Esophagus muscularis mucosa (tissue), 3 donors: ENCODE measurements around the gene PDIA5.

Experiments
- POLR2A ChIP-seq: fragments of 450-650 bp; IDR thresholded peaks from one replicate; pipeline ENCODE4 v1.6.1; 2017; ENCODE audit warnings: antibody characterized with exemption, moderate library complexity, mild to moderate bottlenecking, low read depth
- POLR2AphosphoS5 ChIP-seq, 2 donors: sonication (generic); formaldehyde crosslinking; IDR thresholded peaks; one replicate each; pipeline ENCODE4 v1.6.1; 2017; ENCODE audit warnings: antibody characterized with exemption in 2 of 2
- TF ChIP-seq, protein P1 (sequence below), 3 experiments: fragments of 200-600 bp in 2 of 3; fragments of 450-650 bp in 1 of 3; sonication (generic) in 2 of 3; IDR thresholded peaks; one replicate each; pipeline ENCODE4 v1.5.1; 2017 to 2019; ENCODE audit warnings: antibody characterized with exemption in 3 of 3, mild to moderate bottlenecking in 2 of 3, moderate library complexity in 1 of 3

- TF ChIP-seq, protein P1, sequence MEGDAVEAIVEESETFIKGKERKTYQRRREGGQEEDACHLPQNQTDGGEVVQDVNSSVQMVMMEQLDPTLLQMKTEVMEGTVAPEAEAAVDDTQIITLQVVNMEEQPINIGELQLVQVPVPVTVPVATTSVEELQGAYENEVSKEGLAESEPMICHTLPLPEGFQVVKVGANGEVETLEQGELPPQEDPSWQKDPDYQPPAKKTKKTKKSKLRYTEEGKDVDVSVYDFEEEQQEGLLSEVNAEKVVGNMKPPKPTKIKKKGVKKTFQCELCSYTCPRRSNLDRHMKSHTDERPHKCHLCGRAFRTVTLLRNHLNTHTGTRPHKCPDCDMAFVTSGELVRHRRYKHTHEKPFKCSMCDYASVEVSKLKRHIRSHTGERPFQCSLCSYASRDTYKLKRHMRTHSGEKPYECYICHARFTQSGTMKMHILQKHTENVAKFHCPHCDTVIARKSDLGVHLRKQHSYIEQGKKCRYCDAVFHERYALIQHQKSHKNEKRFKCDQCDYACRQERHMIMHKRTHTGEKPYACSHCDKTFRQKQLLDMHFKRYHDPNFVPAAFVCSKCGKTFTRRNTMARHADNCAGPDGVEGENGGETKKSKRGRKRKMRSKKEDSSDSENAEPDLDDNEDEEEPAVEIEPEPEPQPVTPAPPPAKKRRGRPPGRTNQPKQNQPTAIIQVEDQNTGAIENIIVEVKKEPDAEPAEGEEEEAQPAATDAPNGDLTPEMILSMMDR (IDR thresholded peaks at IDR 0.05), result no peak
- TF ChIP-seq POLR2A, result no peak
- TF ChIP-seq POLR2AphosphoS5 (IDR thresholded peaks at IDR 0.05), result no peak
Measured at GRCh38 chr3:123168122-123168521, 101.3 kb downstream of the PDIA5 start.
